SU-DHL-6 (cell line): Measurements from ENCODE around the gene ORAI2.

ENCODE experiments used
- EZH2phosphoT487 ChIP-seq: fragments of 200-600 bp; sonication (generic), shearing (Covaris generic); conservative IDR thresholded peaks from 2 replicates; pipeline ENCODE4 v1.6.1; 2018; ENCODE audit warnings: mild to moderate bottlenecking, antibody characterized with exemption, low read length, moderate library complexity, mixed read lengths
- TF ChIP-seq, protein P1 (sequence below): fragments of 200-600 bp; sonication (generic); IDR thresholded peaks from one replicate; pipeline ENCODE4 v1.5.1; 2017; ENCODE audit warnings: antibody characterized with exemption, mild to moderate bottlenecking, low read length, moderate library complexity; ENCODE audit not compliant: insufficient read depth, poor library complexity, severe bottlenecking

GRCh38 chr7:102464577-102465280, 31.4 kb downstream of the ORAI2 start, which contains the start of the genes ALKBH4 and LRWD1:
- TF ChIP-seq, protein P1, sequence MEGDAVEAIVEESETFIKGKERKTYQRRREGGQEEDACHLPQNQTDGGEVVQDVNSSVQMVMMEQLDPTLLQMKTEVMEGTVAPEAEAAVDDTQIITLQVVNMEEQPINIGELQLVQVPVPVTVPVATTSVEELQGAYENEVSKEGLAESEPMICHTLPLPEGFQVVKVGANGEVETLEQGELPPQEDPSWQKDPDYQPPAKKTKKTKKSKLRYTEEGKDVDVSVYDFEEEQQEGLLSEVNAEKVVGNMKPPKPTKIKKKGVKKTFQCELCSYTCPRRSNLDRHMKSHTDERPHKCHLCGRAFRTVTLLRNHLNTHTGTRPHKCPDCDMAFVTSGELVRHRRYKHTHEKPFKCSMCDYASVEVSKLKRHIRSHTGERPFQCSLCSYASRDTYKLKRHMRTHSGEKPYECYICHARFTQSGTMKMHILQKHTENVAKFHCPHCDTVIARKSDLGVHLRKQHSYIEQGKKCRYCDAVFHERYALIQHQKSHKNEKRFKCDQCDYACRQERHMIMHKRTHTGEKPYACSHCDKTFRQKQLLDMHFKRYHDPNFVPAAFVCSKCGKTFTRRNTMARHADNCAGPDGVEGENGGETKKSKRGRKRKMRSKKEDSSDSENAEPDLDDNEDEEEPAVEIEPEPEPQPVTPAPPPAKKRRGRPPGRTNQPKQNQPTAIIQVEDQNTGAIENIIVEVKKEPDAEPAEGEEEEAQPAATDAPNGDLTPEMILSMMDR, result no peak
- TF ChIP-seq EZH2phosphoT487, result no peak
